NCI-H526 (cell line): Measurements from ENCODE around the gene PDGFA.

Experiments used
- DNase-seq, 2 experiments: peaks; one replicate each; lab custom pipeline; 2025; lab: John Stamatoyannopoulos, UW

Gene PDGFA

DNA sequence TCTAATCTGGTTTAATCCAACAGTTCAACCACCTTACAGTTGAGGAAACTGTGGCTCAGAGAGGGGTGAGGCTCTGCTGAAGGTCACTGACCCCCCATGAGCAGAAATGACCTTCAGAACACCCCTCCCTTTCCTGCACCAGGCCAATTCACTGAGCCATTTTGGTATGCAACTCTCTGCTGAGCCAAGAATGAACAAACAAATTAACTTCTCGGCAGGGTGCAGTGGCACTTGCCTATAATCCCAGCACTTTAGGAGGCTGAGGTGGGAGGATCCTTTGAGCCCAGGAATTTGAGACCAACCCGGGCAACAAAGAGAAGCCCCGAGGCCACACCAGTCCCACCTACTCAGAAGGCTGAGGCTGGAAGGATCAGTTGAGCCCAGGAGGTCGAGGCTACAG is 29.8 kb downstream of the PDGFA start:
- DNase-seq = no peak

DNA sequence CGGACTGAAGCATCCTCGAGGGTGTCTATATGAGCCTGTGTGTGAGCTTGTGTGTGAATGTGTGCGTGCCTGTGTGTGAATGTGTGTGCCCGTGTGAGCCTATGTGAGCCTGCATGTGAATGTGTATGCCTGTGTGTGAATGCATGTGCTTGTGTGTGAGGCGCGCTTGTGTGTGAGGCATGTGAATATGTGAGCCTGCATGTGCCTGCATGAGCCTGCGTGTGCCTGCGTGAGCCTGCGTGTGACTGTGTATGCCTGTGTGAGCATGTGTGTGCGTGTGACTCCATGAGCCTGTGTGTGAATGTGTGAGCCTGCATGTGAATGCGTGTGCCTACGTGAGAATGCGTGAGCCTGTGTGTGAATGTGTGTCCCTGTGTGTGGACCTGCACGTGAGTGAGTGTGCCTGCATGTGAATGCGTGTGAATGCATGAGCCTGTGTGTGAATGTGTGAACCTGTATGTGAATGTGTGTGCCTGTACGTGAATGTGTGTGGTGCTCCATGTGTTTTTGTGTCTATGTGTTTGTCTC is 33.4 kb downstream of the PDGFA start:
- DNase-seq = no peak

DNA sequence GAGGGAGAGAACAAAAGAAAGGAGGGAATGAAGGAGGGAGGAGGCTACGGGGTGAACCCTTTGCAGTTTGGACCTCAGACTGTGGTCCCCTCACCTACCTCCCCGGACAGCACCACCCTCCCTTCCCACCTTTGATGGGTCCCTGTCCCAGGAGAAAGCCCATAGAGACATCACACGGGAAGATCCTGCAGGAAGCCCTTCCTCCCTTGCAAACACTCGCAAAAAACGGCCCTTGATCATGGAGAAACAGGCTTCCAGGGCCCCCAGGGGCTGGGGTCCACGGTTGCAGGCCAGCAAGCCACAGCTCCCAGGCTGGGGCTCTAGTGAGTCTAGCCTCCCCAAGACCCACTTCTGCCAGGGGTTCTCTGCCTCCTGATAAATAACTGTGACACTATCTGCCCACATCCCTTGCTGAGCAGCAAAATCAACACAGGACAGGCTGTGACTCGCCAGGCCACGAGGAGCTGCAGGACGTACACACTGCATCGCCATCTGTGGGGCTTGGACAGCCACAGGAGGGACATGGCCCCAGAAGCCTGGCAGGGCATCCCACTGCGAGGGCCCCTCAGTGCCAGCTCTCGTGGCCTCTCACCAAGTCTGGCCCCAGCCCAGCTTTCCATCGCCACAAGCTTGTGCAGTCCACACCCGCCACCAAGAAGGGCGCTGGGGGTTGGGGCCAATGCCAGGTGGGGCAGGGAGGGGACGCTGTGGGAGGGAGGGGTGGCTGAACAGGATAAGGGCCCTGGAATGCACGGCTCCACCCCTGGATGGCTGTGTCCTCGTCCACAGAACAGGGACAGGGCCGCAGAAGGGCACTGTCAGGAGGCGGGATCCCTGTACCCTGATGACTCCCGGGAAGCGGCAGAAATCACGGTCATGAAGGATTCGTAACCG is 34.2 kb downstream of the PDGFA start:
- no peak for DNase-seq

DNA sequence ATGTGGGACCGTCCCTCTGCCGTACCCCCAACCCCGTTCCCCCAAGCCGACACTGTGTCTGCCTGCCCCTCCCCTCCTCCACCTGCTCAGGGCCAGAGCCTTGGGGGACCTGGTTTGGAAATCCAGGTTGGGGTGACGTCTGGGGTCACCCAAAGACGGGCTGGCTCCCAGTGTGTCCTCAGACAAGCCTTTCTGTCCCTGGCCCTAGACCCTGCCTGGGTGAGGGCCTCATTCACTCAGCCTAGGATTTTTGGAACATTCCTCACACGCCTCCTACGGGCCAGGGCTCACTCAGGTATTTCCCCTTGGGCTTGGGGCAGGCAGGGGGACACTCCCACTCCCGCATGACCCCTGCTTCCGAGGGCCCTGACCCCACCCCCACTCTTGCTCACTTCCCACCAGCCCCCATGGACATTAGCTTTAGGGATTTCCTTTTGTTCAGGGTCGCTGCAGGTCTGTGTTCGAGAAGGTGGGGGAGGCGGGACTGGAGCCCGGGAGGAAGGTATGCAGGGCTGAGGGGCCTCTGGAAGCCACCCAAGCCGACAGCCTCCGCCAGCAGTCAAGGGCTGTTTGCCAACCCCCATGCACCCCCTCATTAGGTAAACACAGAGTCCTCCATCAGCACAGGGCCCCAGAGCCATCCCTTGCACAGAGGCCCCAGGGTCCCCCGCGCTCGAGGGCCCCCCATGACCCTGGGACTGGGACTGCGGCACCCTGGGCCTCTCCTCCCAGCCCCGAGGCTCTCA is 35.1 kb downstream of the PDGFA start:
- no peak for DNase-seq

DNA sequence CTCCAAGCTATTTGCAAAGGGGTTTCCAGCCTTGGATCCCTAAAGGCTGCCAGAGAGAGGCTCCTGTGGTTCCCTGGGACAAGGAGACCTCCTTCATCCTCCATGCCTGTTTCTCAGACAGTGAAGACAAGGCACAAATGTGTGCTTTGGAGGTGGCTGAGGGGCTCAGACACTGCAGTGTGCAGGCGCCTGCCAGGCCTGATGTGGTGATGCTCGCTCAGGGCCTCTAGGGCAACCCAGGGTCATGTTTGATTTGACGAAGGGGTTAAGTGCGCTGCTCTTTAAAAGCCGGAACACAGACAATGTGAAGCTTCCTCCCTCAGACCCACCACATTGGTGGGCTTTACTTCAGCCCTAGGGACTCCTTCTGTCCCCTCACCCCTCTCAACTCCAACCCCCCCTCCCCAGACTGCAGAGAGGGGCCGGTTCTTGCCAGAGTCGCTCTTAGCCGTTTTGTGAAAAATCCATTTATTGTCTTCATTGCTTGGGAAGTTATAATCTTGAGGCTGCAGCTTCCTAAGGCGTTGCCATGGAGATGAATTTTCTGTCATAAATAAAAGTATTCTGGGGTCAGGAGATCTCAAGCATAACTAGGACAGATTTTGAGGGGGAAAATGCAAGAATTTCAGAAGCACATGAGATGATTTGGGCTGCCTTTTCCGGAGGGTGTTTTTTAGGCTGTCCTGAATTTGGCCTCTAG is 35.8 kb downstream of the PDGFA start:
- DNase-seq = no peak

DNA sequence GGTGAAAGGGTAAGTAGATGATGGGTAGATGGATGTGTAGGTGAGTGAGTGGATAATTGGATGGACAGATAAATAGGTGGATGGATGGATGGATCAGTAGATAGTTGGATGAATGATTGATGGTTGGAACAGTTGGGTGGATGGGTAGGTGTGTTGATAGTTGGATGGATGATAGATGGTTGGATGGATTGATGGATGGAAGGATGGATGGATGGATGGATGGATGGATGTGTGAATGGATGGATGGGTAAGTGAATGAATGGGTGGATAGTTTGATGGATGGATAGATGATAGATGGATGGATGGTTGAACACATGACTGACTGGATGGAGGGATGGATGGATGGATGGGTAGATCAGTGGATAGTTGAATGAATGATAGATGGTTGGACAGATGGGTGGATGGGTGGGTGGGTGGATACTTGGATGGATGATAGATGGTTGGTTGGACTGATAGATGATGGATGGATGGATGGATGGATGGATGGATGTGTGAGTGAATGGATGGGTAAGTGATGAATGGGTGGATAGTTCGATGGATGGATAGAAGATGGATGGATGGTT is 37.0 kb downstream of the PDGFA start:
- DNase-seq = no peak

DNA sequence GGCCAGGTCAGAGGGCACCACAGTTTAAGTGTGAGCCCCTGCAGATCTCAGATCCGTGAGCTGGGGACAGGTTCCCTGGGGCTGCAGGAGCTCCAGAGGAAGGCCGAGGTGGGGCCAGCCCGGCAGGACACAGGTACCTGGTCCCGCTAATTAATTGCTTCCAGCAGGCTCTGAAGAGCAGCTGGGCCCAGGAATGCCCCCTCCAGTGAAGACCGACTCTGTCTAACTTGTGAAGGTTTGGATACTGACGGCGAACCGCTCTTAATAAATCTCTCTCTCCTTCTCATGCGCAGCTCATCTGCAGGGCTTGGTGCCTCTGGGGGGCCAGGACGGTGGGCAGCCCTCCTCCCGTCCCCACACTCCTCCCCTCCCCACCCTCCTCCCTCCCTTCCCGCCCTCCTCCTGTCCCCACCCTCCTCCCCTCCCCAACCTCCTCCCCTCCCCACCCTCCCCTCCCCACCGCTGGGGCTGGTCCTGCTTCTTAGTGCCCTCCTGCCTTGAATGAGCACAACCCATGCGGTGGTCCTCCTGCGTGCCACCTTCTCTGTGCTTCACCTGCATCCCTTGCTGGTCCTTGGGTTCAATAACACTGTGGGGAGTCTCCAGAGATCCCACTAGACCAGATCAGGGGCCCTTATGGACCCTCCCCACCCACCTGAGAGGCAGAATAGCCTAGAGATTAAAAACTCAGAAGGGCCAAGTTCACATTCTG is 38.3 kb downstream of the PDGFA start:
- no peak for DNase-seq

DNA sequence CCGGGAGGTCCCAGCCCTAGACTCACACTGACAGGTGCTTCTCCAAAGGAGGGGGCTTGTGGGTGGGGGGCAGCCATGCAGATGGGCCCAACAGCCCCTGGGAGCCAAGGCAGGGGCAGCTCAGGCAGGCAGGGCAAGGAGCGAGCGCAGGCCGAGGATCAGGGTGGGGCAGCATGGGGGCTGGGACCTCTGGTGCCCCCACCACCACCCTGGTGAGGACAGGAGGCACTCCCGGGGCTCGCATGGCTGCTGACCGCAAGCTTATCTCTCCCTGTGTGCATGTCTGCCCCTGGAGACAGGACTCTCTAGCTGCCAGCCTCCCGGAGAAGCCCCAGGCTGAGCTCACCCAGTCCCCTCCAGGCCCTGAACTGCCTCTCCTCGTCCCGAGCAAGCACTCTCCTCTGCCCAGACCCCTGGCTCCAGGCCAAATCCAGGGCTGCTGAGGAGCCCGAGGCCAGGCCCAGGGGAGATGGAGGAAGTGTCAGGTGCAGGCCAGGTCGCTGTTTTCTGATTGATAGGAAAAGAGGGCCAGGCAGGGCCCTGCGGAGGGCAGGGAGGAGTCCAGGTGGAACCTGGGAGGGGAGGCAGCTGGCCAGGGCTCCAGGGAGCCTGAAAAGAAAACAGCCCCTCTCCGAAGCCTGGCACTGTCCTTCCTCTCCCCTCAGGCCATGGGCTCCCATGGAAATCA is 39.0 kb downstream of the PDGFA start:
- no peak for DNase-seq

DNA sequence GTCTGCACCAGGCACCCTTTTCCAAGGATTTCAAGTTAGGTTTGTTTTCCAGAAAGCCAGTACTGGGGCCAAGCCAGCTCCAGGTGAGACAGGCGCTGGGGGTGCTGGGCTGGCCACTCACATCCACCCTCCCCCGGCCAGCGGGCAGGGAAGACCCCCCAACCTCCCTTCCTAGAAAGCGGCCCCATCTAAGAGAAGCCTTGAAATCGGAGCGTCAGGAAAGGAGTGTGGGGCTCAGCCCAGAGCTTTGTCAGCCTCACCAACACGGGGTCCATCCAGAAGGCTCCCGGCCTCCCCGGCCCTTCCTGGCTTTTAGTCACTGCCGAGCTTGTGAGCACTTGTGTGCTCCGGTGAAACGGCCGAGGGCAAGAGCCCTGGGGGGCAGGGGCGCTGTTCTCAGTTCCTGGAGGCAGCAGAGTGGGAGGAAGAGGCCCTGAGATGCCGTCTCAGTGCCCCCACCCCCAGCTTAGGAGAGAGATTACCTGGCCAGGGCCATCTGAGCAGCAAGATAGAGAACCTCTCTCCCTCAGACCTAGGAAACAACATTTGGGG is 39.6 kb downstream of the PDGFA start:
- no peak for DNase-seq

DNA sequence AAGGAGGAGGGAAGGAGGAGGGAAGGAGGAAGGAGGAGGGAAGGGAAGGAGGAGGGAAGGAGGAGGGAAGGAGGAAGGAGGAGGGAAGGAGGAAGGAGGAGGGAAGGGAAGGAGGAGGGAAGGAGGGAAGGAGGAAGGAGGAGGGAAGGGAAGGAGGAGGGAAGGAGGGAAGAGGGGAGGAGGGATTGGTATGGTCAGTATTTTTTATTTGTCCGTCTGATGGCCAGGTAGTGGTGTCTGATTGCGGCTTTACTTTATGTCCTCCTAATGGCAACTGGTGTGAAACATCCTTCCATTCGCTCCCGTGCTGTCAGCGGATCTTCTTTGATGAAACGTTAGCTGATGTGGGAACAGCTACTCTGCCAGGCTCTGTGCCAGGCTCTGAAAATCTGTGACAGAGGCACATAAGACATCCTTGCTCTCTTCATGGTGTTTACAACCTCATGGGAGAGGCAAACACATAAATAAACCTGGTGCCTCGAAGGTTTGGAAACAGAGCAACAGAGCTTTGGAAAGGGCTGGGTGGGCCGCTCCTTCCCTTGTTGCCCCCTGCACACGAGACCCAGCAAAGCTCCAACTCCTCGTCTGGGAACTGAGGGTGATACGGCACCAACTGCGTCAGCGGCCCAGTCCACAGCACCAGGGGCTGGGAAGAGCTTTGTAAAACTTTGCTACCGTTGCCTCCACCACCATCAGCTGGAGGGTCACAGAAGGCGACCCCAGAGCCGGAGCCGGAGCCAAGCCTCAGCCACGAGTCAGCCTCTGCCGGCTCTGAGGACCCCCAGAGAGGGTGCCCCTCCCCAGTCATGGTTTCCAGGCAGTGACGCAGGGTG is 40.3 kb downstream of the PDGFA start:
- DNase-seq = no peak

DNA sequence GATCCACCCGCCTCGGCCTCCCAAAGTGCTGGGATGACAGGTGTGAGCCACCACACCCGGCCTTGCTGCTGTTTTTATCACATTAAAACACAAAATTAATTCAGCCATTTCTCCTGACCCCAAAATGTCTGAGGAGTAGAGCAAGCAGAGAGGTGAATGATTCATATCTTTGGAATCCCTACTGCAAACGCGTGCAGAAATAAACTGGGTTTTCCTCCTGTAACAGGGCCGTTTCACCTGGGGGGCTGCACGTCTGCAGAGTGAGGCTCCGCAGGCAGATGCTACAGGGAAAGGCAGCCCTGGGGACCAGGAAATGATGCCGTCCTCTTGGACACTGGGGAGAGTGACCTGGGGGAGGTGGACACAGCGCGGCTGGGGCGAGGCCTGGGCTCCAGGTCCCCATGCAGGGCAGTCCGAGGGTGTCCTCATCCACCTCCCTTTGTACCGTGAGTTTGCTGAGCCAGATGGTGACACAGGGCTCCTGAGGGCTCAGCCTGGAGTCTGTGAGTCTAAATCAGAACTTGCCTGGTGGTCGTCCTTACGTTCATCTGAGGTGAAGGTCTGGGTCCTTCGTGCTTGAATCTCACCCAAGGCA is 41.9 kb downstream of the PDGFA start:
- DNase-seq = no peak

DNA sequence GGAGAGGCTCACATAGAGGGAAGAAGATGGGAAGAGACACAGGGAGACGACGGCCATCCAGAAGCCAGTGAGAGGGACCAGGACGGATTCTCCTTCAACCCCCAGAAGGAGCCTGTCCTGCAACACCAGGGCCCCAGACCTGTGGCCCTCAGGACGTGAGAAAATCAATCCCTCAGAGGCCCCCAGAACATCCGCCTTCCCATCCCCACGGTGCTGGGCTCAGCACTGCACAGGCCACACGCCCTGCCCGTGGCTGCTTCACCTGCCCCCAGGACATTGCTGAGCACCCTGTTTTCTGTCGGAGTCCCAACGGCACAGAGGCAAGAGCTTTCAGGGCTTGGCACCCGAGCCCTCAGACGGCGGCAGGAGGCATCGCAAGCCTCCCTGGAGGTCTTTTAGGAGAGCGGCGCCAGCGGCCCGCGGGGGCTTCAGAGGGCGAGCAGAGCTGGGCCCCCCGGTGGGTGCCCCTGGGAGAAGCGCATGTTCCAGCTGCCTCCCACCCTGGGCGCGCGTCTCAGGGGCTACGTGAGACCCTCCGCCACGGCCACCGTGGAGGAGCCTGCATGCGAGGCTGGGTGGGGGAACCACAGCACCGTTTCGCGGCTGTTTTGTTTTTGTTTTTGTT is 42.8 kb downstream of the PDGFA start:
- DNase-seq = no peak

DNA sequence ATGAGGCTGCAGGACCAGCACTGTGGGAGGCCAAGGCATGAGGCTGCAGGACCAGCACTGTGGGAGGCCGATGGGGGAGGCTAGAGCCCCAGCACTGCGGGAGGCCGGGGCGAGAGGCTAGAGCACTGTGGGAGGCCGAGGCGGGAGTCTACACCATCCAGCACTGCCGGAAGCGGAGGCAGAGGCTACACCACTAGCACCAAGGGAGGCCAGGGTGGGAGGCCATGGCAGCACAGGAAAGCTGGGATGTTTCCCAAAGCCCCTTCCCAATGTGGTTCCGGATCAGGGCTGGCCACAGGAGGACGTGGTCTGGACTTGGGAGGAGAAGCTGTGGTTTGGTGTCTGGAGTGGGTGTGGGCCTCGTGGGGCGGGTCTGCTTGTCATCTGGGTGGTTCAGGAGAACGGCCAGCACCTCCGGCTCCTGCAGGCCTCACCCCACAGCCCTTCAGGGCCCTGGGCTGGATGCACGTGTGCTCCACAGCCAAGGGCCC is 43.6 kb downstream of the PDGFA start:
- no peak for DNase-seq

DNA sequence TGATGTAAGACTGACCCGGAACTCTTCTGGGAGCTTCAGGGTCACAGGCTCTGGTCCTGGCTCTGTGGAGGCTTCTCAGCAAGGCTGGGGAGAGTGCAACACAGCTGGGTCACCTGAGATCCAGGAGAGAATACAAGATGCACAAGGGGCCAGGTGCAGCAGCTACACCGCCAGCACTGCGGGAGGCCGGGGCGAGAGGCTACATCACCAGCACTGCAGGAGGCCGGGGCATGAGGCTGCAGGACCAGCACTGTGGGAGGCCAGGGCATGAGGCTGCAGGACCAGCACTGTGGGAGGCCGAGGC is 44.3 kb downstream of the PDGFA start:
- DNase-seq = no peak

DNA sequence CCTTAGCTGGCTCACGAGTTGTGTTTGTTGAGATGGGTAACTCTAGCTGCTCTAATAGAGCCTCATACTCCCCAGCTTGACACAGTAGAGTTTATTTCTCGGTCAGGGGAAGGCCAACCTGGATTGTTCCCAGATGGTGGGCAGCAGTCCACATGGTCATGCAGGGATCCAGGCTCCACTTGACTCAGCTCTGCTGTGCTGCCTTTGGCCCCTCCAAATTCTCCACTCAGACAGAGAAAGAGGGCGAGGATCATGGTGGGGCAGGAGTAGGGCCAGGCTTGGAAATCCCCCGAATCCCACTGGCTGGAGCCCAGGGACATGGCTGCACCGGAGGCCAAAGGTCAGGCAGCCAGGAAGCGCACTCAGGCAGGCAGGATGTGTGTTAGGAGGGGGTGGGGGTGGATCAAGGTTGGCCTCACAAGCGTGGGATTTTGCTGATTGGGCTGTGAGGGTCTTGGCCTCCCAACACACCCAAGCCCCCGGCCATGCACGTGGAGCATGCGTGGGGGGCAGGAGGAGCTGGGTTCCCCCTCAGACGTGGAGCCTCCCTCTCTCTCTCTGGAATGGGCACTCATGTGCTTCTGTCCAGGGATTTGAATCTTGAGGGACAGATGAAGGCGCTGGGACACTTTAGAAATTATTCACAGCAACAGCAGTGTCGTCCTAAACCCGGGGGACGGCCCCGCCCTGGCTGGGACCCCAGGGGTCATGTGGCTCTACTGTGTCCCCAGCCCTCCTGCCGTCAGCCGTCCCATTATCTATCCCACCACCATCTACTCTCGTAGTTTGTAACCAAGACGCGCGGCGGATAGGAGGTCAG is 44.8 kb downstream of the PDGFA start:
- no peak for DNase-seq

DNA sequence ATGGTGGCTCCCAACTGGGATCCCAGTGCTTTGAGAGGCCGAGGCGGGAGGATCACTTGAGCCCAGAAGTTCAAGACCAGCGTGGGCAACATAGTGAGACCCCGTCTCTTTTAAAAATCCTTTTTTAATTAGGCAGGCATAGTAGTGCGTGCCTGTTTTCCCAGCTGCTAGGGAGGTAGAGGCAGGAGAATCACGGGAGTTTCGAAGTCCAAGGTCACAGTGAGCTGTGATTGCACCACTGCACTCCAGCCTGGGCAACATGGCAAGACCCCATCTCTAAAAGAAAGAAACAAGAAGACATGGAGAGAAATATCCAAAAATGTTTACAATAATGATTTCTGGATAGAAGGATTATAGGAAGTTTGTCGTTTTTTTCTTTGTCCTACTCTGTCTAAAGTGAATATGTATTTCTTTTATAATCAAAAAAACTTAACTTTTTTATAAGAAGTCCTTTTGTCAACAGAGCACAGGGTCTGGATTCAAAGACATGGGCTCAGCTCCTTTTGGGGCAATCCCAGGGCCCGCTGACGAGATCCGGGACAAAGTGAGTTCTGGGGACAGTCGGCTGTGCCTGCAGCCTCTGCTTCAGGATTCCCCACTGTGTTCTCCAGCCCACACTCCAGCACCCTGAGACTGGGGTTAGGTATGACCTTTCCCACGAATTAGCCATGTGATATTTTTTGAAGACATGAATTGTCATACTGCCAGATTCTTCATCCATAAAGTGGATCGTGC is 45.6 kb downstream of the PDGFA start:
- DNase-seq = no peak

DNA sequence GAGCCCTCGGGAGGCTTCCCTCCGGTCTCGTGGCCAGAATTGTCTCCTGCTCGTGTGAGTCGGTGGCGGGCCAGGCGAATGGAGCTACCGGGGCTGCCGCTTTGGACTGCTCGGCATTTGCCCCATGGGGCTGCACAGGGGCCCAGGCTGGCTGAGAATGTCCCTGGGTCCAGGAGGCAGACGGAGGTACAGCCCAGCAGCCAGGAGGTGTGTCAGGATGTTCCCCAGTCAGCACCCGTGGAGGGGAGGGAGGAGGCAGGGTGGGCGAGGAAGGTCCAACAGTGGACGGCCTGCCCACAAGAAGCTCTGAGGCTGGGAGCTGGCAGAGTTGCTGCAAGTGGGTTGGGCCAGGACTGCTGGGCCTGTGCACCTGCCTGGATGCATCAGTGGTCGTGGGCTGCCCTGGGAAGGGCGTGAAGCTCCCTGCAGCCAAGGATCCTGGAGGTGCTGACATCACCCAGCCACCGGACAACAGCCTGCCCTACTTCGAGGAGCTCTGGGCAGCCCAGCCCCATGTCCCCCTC is 46.4 kb downstream of the PDGFA start:
- DNase-seq = no peak
